Measurements from ENCODE around the gene LIME1. TPM values are rescaled to one million over a fixed set of nuclear protein-coding genes. Genes with fewer than 3 reads are reported as not detected.

Gene LIME1
- total RNA-seq, 1 experiment from 2014 or later = 4.5 TPM

GRCh38 chr20:63742381-63743024 is 6.0 kb downstream of the LIME1 start (continued):
- TF ChIP-seq CTCF (IDR thresholded peaks at IDR 0.05) (no peak), FOXJ3 (CRISPR knock-in tag; IDR thresholded peaks at IDR 0.05; ENCODE audit: borderline replicate concordance) (no peak), ZNF416 (CRISPR knock-in tag; IDR thresholded peaks at IDR 0.05) (no peak), GABPB1 (CRISPR knock-in tag; IDR thresholded peaks at IDR 0.05) (no peak), PRDM15 (CRISPR knock-in tag; IDR thresholded peaks at IDR 0.05) (no peak)

GRCh38 chr20:63743210-63743970 is 6.9 kb downstream of the LIME1 start:
- DNase-seq (ENCODE audit: low spot score) (no peak), ATAC-seq (no peak)
- Mint-ChIP-seq H3K4me1 (no peaks in the 10 kb centered on the region), H3K36me3 (0 out of 2 replicates have a peak, but pooled peaks cover 3% of the 10 kb centered on the region), H3K9me3 (no peaks in the 10 kb centered on the region), H3K27me3 (ENCODE audit: low read depth) (no peaks in the 10 kb centered on the region), H3K27ac (no peak overlapping the region), H3K4me3 (no peak overlapping the region)
- CTCF ChIA-PET = interaction anchor here (0.6 to 1.8 kb wide), 2 partner anchors 35 to 43 kb away, joined by 3 to 7 read pairs; partner anchors contain the start of genes ARFRP1 and ZGPAT
- POLR2A ChIA-PET = no interaction called here
- TF ChIP-seq E2F1 (CRISPR knock-in tag; IDR thresholded peaks at IDR 0.05) = no peak
- no peak for TF ChIP-seq ATF3 (CRISPR knock-in tag; conservative IDR thresholded peaks at IDR 0.05)
- TF ChIP-seq ZNF121 (CRISPR knock-in tag; IDR thresholded peaks at IDR 0.05) = no peak
- TF ChIP-seq CBFB (CRISPR knock-in tag; IDR thresholded peaks at IDR 0.05; ENCODE audit: low read depth) = no peak
- TF ChIP-seq TCF7 (CRISPR knock-in tag; IDR thresholded peaks at IDR 0.05; ENCODE audit: low read depth) = no peak
- TF ChIP-seq E2F5 (CRISPR knock-in tag; IDR thresholded peaks at IDR 0.05) = no peak
- TF ChIP-seq ZNF219 (CRISPR knock-in tag; IDR thresholded peaks at IDR 0.05; ENCODE audit: borderline replicate concordance) = no peak
- no peak for TF ChIP-seq SP1 (CRISPR knock-in tag; conservative IDR thresholded peaks at IDR 0.05)
- TF ChIP-seq PRDM15 (CRISPR knock-in tag; IDR thresholded peaks at IDR 0.05) = no peak
- no peak for TF ChIP-seq OVOL2 (CRISPR knock-in tag; IDR thresholded peaks at IDR 0.05; ENCODE audit: borderline replicate concordance)
- no peak for TF ChIP-seq EMX1 (CRISPR knock-in tag; IDR thresholded peaks at IDR 0.05)
- no peak for TF ChIP-seq ZNF138 (CRISPR knock-in tag; conservative IDR thresholded peaks at IDR 0.05)
- TF ChIP-seq MAX (CRISPR knock-in tag; IDR thresholded peaks at IDR 0.05) = no peak
- no peak for TF ChIP-seq SOX15 (CRISPR knock-in tag; IDR thresholded peaks at IDR 0.05)
- no peak for TF ChIP-seq CREM (CRISPR knock-in tag; IDR thresholded peaks at IDR 0.05)
- TF ChIP-seq JUN (CRISPR knock-in tag; IDR thresholded peaks at IDR 0.05) = no peak

All from WTC11 (cell line).